GM08714 (cell line): ENCODE results near the gene CNTNAP2.

Experiments
- H3K4me3 ChIP-seq: fragments of 200-500 bp; sonication (Bioruptor generic); 2 replicates; pipeline ENCODE4 v1.5.1; 2014; ENCODE audit warnings: mild to moderate bottlenecking, low read length, inconsistent platforms
- ZNF274 ChIP-seq: IDR thresholded peaks from 2 replicates; pipeline ENCODE4 v1.6.1; 2012; ENCODE audit warnings: mild to moderate bottlenecking, low read depth, low read length

CNTNAP2 gene

DNA sequence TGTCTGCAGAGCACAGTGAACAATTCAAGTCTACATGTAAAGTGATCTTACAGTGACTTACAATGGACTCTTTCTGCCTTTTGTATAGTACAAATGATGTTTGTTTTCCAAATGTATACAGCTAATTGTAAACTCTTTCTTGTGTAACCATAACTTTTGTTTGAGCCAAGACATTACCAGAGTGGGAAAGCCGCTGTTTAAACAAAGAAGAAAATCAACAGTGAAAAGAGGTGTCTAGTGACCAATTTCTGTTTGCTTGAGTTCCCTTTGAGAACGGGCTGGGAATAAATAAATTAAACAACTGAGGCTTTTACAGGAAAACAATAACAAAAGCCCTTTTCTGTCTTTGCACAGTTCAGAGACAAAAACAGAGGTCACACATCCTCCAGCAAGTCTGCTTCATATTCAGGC is 1163.4 kb downstream of the CNTNAP2 start:
- TF ChIP-seq ZNF274 = no peak
- H3K4me3 ChIP-seq = no peak overlapping the region

- no peak for TF ChIP-seq ZNF274
- H3K4me3 ChIP-seq = no peak overlapping the region
Observed at GRCh38 chr7:147282204-147282603, 1165.6 kb downstream of the CNTNAP2 start.

- no peak for TF ChIP-seq ZNF274
- H3K4me3 ChIP-seq = no peak overlapping the region
Observed at GRCh38 chr7:147296201-147296600, 1179.6 kb downstream of the CNTNAP2 start.

DNA sequence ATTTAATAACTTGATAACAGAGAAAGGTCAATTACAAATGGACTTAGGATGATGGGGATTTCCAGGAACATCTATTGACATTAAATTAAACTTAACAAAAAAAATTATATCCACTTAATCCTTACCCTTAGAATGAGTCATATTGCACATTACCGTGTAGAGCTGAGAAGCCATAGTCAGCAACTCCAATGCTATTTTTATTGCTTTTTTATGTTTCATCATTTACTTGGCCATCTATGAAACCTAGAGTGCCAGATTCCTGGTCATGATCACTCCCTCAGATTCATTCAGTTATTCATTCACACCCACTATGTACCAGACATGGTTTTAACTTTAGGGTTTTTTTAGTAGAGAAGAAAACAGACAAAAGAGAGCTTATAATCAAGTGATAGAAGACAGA is 1180.4 kb downstream of the CNTNAP2 start:
- TF ChIP-seq ZNF274 = no peak
- H3K4me3 ChIP-seq = no peak overlapping the region

DNA sequence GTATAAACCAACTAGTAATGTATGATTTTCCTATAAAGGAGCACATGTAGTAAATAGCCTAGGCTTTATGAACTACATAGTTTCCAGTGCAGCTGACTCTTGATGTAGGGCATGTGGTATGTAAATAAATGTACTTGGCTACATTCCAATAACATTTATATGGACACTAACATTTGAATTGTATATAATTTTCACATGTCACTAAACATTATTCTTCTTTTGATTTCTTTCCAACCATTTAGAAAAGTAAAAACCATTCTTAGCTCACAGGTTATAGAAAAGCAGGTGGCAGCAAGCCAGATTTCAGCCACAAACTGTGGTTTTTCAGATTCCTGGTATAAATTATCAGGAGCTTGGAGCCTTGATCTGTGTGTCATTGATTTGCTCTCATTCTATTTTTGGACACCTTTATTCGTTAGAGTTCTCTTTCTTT is 1182.0 kb downstream of the CNTNAP2 start:
- no peak for TF ChIP-seq ZNF274

DNA sequence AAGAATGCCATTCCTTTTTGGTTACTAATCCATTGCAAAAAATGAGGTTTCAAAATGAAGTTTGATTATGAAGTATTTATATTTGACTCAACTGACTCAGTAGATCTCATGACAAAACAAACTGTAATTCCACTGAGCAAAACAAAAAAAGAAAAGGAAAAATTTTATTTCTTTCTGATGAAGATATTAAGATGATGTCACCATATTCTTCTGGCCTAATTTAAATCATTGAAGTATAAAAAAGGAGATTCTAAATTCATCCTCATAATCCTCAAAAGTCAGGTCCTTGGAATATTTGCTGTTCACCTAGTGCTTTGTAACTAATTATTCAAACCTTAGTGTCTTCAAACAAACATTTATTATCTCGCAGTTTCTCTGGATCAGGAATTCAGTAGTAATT is 1183.7 kb downstream of the CNTNAP2 start:
- no peak for TF ChIP-seq ZNF274
- H3K4me3 ChIP-seq = no peak overlapping the region

More for the DNA sequence above, 1182.0 kb downstream of the CNTNAP2 start:
- no peak overlapping the region for H3K4me3 ChIP-seq

DNA sequence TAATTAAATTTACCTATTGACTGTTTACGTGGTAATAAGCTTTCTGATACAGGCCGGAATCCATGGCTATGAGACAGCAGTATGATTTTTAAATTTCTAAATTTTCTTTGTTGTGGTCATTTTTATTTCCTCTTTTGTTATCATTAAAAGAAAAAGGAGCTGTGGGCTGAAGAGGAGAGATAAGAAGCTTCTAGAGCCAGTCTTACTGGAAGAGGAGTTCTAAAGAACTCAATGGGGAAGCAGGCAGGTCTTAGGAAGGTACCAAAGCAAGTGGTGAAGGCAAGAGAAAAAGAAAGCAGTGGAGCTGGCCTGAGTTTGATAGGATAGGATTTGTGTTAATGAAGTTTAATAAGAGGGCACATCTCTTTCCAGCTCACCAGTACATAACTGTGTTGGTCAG is 1187.8 kb downstream of the CNTNAP2 start:
- TF ChIP-seq ZNF274 = no peak

GRCh38 chr7:147305827-147306226 is 1189.2 kb downstream of the CNTNAP2 start:
- no peak overlapping the region for H3K4me3 ChIP-seq
- TF ChIP-seq ZNF274 = no peak

More for the DNA sequence above, 1187.8 kb downstream of the CNTNAP2 start:
- no peak overlapping the region for H3K4me3 ChIP-seq

DNA sequence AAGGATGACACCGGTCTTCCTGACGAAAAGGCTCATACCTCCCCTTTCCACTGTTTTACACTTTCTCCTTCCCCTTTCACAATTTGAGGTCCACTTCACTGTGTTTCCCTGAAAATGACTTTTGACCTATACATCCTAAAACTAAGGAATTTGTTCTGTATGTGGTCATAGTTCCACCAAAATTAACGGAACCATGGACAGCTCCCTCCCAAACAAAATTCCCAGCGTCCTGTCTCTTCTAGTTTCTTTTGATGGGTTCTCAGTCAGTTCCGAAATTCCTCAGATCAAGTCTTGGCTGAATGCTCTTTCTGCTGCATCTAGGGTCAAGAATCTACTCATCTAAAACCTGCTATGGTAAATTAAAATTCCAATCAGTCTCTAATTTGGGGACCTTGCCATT is 1191.9 kb downstream of the CNTNAP2 start:
- no peak overlapping the region for H3K4me3 ChIP-seq
- TF ChIP-seq ZNF274 = no peak

- TF ChIP-seq ZNF274 = no peak
- no peak overlapping the region for H3K4me3 ChIP-seq
Observed at GRCh38 chr7:147311336-147311735, 1194.7 kb downstream of the CNTNAP2 start.

GRCh38 chr7:147321504-147321903 is 1204.9 kb downstream of the CNTNAP2 start:
- no peak for TF ChIP-seq ZNF274
- H3K4me3 ChIP-seq = no peak overlapping the region

GRCh38 chr7:147332988-147333387 is 1216.4 kb downstream of the CNTNAP2 start:
- H3K4me3 ChIP-seq = no peak overlapping the region
- TF ChIP-seq ZNF274 = no peak

GRCh38 chr7:147363101-147363500 is 1246.5 kb downstream of the CNTNAP2 start:
- TF ChIP-seq ZNF274 = no peak
- no peak overlapping the region for H3K4me3 ChIP-seq

- TF ChIP-seq ZNF274 = no peak
- H3K4me3 ChIP-seq = no peak overlapping the region
Observed at GRCh38 chr7:147376192-147376591, 1259.6 kb downstream of the CNTNAP2 start.

GRCh38 chr7:147380926-147381325 is 1264.3 kb downstream of the CNTNAP2 start:
- no peak overlapping the region for H3K4me3 ChIP-seq
- no peak for TF ChIP-seq ZNF274

- H3K4me3 ChIP-seq = no peak overlapping the region
- no peak for TF ChIP-seq ZNF274
Observed at GRCh38 chr7:147394329-147394728, 1277.7 kb downstream of the CNTNAP2 start.
